ENCODE results near the gene NMNAT2.

The NMNAT2 gene

DNA sequence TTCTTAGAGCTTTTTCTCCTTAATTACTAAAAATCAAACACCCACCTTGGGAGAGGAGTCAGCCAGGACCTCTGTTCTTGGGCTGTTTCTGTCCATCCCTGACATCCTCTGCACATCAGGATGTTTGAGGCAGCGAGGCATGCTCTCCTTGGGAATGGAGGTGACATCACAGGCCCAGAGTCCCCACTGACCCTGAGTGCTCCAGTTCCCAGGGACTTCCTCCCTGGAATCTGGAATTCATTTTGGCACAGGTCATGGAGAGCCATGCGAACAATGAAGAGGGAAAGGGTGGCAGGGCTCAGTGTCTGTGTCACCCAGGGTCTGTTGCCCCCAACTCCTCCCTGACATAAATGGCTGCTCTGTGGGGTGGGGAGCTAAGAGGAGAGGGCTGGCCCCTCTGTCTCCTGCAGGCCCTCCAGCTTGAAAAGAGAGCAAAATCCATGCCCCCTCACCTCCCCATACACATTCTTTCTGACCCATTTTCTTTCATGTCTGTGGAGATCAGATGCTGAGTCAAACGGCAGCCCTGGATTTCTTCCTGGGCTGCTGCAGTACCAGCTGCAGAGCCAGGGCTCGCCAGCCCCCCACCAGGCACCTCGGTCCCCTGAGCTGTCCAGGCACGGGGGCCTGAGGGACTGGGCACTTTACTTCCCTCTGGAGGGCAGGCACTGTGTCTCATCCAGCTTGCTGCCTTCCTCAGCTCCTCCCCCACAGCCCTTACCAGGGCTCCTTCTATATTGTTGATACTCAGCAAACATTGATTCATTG is 102.0 kb downstream of the NMNAT2 start:
- DNase-seq (ENCODE audit: low spot score), result no peak

DNA sequence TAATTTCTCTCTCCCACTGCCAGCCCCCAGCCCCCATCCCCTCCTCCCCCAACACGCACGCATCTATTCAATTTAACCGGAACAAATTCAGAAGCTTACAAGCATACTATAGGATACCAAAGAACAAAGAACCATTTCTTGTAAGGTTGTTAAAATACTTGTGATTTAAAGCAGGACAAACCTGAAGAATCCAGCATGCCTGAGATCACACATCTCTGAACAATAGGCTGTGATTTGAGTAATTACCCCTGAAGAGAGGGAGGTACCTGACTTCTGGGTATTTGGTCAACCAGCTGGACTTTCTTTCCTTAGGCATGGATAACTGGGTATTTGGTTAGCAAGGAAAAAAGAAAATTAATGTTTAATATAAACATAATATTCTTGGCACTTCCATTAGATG is 105.1 kb downstream of the NMNAT2 start:
- DNase-seq (ENCODE audit: low spot score), result no peak

DNA sequence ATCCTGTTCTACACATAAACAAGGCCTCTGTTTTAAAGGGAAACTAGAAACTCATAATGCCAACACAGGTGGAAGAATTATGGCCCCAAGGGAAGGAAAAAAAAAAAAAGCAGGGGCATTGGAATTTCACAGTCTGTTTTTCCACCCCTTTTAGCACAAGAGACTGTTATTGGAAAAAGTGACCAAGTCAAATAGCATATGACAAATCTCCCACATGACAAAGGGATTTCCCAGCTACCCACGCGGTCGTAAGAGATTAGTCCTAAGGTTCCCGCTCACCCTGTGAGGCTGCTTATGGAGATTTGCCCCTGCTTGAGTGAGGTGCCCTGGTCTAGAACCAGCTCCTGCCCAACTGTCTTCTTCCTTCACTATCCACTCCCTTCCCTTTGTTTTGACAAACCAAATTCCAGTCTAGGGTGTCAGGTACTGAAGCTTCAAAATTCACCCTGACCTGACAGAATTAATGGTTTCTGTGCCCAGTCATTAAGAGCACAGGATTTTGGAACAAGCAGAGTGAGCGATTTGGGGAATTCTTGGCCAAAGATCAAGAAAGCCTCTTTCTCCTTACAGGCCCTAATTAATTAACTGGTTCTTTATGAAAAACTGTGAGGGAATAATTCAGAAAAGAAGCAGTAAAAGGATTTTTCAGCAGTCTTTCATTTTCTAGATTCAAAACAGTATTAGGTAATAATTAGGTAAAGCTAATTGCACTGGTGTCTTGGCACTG is 107.3 kb downstream of the NMNAT2 start:
- no peak for DNase-seq (ENCODE audit: low spot score)

DNA sequence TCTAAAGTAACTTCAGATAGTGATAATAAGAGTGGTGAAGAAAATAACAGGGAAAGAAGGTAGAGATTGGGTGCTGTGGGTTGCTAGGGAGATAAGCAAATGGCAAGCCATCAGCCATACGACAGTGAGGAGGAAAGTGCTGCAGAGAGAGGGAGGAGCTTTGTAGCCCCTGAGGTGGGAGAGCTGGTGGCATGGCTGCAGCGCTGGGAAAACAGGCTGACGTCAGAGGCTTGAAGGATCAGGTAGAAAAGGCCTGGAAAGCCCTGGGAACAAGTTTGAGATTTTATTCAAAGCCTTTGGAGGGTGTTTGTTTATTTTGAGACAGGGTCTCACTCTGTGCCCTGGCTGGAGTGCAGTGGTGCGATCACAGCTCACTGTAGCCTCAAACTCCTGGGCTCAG is 109.5 kb downstream of the NMNAT2 start:
- no peak for DNase-seq (ENCODE audit: low spot score)

DNA sequence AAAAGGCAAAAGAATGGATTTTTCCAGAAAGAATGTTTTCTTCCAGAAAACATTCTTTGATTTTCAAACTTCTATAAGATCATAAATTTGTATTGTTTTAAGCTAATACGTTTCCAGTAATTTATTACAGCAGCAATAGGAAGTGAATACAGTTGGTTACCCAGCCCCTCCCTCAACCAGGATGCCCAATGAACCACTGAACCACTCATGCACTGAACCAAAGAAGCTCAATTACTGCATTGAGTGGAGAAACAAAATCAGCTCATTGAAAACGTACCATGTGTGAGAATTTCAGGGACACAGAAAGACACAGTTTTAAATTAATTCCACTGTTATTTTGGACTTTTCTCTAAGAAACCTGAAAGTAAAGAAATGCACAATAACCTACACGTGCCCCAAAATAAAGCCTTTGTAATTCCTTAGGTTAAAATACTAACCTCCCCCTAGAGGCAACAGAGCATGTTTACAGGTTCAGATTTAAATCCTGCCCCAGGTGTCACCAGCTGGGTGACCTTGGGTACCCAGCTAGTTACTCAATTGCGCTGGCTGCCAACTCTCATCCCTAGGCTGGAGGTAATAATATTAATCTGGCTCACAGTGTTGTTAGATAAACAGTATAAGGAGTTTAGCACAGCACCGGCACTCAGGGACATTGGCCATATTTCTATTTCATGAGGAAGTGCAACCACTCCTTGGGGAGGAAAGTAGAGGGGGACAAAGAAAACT is 111.7 kb downstream of the NMNAT2 start:
- peak; percentile 17 for DNase-seq (ENCODE audit: low spot score)

DNA sequence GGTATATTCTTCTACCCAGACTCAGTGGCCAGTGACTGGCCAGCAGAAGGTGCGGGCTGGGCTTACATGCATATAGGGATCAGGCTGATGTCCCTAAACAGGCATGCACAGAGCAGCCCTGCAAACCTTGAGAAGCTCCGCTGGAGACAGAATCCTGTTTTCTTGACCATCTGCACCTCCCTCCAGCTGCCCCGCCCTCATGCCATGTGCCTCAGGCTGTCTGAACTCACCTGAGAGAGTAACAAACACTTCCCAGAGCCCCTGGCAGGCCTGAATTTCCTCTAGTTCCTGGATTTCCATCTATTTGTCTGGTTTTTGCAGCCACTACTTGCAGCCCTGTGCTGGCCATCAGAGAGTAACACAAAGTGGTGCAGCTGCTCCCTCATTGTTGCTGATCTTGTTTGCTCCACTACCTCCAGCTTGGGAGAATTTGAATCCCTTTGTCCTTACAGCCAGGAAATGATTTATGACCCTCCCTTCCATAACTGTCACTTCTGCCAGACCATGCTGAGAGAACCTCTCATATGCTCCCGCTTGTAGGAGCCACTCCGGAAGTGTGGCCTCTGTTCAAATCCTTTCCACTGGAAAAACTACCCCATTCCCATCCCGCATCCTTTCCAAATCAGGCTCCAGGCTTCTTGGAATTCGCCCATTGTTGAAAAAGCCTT is 113.6 kb downstream of the NMNAT2 start:
- no peak for DNase-seq (ENCODE audit: low spot score)

DNA sequence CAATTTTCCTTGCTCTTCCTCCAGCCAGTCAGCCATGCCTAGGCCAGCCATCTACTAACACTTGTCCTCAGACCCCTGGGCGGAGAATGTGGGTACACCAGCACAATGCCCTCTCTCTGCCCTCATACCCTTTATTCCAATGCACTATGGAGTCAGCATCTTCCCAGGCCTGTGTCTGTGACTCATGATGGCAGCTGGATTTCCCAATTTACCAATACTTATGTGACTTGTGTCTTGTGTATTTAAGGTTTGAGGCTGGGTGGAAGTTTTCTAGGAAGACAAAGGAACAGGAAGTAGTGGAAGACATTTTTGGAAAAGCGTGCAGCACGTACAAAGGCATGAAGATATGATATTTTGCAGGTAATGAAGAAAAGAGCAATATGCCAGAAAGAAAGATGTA is 114.3 kb downstream of the NMNAT2 start:
- no peak for DNase-seq (ENCODE audit: low spot score)

DNA sequence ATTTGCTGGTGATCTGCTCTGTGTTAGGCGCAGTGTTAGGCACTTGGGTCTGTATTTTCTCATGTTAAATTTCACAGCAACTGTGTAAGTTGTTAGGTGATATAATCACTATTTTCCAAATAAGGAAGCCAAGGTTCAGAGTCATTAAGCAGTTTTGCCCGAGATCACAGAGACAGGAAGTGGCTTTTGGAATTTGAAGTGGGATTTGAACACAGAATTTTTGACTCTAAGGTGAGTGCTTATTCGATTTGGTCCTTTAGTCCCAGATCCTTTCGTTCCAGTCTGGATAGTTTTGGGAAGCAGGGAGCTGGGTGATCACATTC is 114.9 kb downstream of the NMNAT2 start:
- DNase-seq (ENCODE audit: low spot score), result no peak

DNA sequence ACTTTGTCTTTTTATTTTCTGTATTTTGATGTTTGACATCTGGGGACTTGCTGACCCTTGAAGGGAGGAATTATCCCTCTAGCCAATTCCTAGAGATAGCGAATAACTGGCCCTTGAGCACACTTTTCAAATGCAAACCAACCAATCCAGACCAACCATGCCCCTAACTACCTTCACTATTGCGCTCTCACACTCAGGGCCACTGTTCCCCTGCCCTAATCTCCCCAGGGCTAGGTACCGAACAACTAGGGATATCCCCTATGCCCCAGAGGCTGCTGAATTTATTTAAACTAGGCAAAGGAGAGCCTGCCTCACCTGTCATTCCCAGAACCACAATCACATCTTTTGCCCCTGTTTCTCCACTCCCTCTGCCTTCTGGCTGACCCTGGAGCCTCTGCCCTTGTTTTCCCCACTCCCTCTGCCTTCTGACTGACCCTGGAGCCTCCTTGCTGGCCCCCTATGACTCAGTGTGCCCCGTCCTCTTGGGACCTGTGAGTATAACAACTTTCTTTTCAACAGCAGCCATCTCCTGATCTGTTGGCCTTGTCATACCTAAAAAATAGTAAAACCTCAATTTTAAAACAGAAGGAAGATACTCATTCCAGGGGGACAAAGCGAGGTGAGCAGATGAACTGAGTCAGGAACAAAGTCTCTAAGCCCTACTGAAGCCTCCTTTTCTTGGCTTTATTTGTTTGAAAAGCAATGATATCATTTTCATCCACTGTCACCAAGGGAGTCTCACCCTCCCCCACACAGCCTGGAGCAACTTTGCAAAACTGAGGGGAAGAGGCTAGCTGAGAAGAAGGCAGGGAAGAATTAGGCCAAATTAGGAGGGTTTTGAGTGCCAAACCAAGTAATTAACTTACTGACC is 115.5 kb downstream of the NMNAT2 start:
- no peak for DNase-seq (ENCODE audit: low spot score)

DNA sequence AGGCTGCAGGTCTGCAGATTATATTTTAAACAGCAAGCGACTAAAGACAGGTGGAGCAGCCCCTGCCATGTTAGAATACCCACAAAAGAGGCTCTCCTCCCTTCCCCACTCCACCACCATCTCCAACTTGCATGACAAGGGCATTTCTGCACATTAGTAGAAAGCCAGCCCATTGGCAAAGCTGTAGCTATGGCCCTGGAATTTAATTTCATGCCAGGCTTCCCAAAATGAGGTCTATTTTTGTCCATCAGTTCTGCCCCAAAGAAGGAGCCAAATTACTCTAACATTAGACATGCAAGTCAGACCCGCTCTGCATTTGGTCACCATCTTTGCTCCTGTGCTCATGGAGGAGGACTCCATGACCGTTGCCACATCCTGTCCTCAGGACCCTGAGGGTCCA is 116.9 kb downstream of the NMNAT2 start:
- no peak for DNase-seq (ENCODE audit: low spot score)

DNA sequence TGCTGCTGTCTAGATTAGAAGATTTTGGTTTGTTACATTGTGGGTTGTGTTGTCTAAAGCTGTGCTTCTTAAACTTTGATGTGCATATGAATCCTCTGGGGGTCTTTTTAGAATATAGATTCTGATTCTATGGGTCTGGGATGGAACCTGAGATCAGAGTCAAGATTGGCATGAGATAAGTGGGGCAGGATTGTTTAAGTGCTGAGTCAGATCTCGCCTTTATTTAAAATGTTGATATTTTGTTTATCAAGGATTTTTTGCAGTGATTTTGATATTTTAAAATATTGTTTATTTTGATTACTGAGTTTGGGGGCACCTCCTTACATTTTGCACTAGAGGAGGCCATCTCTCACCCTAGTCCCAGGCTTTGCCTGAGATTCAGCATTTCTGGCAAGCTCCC is 117.4 kb downstream of the NMNAT2 start:
- no peak for DNase-seq (ENCODE audit: low spot score)

DNA sequence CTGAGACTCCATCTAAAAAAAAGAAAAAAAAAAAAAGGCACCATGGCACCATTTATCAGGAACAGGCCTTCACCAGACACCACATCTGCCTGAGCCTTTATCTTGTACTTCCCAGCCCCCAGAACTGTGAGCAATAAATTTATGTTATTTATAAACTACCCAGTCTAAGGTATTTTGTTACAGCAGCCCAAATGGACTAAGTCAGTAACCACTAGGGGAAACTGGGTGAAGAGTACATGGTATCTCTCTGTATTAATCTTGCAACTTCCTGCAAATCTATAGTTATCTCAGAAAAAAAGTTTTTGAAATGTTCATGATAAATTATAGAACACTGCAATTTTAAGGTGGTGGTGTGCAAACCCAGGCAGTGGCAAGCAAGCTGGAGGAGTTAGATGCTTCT is 117.8 kb downstream of the NMNAT2 start:
- no peak for DNase-seq (ENCODE audit: low spot score)

DNA sequence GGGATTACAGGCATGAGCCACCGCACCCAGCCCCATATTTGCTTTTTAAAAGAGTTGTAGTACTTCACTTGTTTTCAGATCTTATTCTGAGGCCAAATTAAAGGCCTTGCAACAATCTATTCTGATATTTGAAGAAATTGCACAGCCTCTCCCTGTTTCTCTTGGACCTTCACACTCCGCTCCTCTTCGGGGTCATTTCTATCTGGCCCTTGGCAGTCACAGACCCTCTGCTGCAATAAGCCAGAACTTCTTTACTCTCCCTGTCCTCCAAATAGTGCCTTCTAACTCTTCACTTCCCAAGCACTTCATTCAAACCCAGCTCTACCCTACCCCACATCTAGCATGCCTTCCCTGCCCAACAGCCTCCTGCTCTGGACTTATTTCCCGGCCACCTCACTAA is 121.4 kb downstream of the NMNAT2 start:
- no peak for DNase-seq (ENCODE audit: low spot score)

DNA sequence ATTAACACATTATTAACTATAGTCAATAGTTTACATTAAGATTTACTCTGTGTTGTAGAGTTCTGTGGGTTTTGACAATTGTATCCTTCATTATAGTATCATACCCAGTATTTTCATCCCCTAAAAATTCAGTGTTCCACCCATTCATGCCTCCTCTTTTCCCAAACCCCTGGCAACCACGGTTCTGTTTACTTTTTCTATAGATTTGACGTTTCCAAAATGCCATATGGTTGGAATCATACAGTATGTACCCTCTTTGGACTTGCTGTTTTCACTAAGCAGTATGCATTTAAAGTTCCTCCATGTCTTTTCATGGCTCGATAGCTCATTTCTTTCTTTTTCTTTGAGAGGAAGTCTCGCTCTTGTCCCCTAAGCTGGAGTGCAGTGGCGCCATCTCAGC is 122.7 kb downstream of the NMNAT2 start:
- DNase-seq (ENCODE audit: low spot score), result no peak

DNA sequence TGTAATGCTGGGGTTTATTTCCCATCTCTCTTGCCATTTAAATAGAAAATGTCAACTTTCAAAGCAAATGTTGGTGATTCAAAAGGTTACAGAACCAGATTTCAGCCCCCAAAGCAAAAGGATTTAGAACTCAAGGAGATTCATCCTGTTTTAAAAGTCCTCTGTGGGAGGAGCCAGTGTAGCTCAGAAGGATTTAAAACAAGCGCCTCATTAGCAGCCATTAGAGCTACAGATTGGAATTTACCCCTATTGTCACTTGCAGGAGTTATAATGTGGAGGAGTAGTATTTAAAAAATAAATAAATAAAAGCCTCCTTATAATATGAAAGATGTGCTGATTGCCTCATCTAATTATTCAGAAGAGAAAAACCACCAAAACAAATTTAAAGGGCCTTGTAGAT is 124.3 kb downstream of the NMNAT2 start:
- no peak for DNase-seq (ENCODE audit: low spot score)

DNA sequence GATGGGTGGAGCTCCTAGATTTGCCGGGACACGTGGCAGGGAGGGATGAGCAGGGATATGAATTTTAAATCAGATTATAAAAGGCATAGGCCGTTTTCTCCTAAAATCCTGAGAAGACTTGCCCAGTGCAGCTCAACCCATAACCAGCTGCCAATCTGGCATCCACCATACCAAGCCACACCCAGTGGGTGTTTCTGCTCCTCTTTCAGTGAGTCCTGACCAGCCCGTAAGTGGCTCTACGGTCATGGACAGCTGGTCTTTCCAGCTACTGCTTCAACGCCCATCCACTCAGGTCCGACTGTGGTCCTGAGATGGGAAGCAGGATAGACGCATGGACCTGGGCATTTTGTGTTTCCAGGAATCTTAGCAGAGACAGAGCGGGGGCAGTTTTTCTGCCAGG is 124.9 kb downstream of the NMNAT2 start:
- DNase-seq (ENCODE audit: low spot score), result no peak

DNA sequence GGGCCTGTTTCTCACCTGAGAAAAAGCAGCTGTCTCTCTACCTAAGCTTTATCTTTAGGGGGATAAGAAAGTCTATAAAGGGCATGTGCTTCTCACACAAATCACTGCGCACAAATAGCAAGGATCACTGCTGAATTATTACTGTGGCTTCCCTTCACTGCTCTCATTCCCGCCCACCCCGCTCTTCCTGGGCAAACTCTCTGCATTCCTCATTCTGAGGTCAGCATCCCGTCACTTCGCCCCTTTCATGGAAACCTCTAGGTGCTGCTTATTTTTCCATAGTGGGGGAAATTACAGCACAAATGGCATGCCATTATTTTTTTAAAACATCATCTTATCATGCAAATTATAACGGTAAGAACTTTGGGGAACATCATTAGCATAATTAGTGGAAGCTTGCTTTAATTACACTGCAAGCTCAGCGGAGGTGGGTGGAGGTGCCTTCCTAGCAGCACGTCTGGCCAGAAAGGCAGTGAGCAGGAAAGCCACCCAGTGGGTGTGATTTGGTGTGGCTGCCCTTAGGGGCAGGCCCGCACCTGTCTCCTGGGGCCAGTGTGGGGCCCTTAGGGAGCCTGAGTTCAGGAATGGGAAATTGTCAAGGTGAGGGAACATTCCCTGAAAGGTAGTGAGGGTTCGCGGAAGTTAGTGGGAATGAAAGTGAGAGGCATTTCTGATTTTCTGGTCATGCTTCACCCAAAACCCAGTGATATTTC is 126.2 kb downstream of the NMNAT2 start:
- DNase-seq (ENCODE audit: low spot score), result no peak

DNA sequence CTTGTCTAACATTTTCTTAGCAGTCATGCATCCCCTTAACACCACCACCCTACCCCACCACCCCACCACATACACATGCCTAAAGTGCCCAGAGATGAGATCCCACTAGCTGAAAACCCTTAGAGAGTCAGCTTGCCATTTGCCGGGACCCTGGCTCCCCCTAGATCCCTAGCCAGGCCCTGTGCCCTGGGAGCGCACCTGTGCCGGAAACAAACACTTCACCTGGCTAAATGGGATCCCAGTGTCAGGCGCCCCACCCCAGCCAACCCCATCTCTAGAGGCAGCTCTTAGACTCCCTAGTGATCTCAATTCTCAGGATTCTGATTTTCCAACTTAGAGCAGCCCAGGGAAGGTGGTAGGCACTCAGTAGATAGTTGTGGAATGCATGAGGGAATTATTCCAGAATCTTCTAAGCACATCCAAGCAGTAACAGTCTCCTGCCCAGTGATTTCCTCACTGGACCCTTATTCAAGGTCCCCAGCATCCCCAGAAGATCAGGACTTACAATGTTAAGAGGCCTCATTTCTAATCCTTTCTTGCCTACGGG is 126.9 kb downstream of the NMNAT2 start:
- no peak for DNase-seq (ENCODE audit: low spot score)

DNA sequence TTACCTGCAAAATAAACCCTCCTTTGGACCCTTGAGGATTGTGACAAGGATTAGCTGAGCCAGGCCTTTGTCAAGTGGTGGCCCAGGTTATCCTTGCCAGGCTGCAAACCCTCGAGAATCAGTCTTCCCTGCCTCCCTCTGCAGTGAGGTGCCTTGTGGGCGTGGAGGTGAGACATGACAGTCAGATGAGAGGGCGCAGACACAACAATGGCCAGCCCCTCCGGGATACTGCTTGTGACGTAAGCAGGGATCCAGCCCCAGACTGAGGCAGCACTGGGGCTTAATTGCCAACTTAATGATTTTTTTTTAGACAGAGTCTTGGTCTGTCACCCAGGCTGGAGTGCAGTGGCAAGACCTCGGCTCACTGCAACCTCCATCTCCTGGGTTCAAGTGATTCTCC is 127.6 kb downstream of the NMNAT2 start:
- no peak for DNase-seq (ENCODE audit: low spot score)

DNA sequence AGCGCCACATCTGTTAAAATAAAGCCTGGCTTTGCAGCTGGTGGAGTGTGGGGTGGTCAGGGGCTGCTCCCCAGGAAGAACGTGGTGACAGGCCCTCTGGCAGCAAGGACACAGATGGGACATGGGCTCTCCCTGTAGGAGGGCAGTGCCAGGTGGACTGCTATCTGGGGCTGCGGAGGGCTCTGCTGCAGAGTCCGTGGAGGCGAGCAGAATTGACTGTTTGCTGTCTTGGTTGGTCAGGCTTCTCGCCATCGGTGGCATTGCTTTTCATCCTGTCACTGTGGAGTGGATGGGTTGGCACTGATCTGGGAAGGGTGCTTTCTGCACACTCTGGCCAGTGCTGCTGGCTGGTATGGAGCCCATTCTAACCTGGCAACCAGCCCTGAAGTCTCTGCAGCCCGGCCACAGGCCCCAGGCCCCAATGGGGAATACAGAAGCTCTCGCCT is 129.1 kb downstream of the NMNAT2 start:
- DNase-seq (ENCODE audit: low spot score), result no peak

DNA sequence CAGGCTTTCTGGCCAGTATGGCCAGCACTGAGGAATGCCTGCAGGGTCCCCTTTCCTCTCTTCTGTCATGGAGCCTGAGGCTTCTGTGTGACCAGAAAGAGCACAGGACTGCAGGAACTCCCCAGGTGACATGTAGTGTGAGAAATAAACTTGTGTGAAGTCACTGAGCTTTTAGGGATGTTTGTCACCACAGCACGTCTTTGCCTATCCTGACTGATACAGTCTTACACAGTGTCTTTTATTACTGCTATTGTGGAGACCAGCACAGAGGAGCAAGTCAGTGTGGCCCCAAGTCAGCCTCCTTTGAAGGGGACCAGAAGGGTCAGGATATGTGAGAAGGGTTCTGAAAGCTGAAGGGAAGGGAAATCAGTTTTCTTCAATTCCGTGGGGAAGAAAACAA is 129.6 kb downstream of the NMNAT2 start:
- DNase-seq (ENCODE audit: low spot score), result no peak

All from SW480 (cell line).